WTC11 (cell line): ENCODE measurements around the gene DNAJC25. TPM values are rescaled to one million over a fixed set of nuclear protein-coding genes. Genes with fewer than 3 reads are reported as not detected.

Experiments used
- ATAC-seq: fragments of 200-7000 bp; cut with Tn5 transposase; 2 replicates; pipeline ENCODE4 v1.10.0; 2021; ENCODE audit warnings: mild to moderate bottlenecking, moderate library complexity
- CTCF ChIA-PET: fragments of 300-600 bp; sonication (Branson Sonifier 250); formaldehyde crosslinking; loops from one replicate; lab custom pipeline; 2021; ENCODE audit warnings: antibody characterized with exemption; lab: Charles Lee
- POLR2A ChIA-PET: fragments of 350-600 bp; sonication (Branson Sonifier 250); formaldehyde crosslinking; loops from one replicate; lab custom pipeline; 2021; ENCODE audit warnings: antibody characterized with exemption; lab: Charles Lee
- DNase-seq: peaks from one replicate; pipeline ENCODE4 v3.0.0; 2021; ENCODE audit warnings: low spot score
- H3K27ac Mint-ChIP-seq: 2 replicates; pipeline ENCODE4 v1.8.0; 2021; ENCODE audit warnings: mixed read lengths
- H3K27me3 Mint-ChIP-seq: 2 replicates; pipeline ENCODE4 v1.8.0; 2021; ENCODE audit warnings: low read depth, mild to moderate bottlenecking, moderate library complexity, mixed read lengths
- H3K36me3 Mint-ChIP-seq: 2 replicates; pipeline ENCODE4 v1.8.0; 2021; ENCODE audit warnings: mixed read lengths
- H3K4me1 Mint-ChIP-seq: 2 replicates; pipeline ENCODE4 v1.8.0; 2022; ENCODE audit warnings: mixed read lengths
- H3K4me3 Mint-ChIP-seq: 2 replicates; pipeline ENCODE4 v1.8.0; 2021; ENCODE audit warnings: mild to moderate bottlenecking, moderate library complexity, mixed read lengths
- H3K9me3 Mint-ChIP-seq: 2 replicates; pipeline ENCODE4 v1.8.0; 2021; ENCODE audit warnings: mixed read lengths
- ATF6 ChIP-seq: sonication (generic); formaldehyde crosslinking; IDR thresholded peaks from 2 replicates; pipeline ENCODE4 v1.8.1; 2023; ENCODE audit warnings: mild to moderate bottlenecking, missing genetic modification reagents
- ELF4 ChIP-seq: sonication (generic); formaldehyde crosslinking; IDR thresholded peaks from 2 replicates; pipeline ENCODE4 v1.8.1; 2022; ENCODE audit warnings: low read depth, mild to moderate bottlenecking, moderate library complexity, missing genetic modification reagents
- ETV6 ChIP-seq: sonication (generic); formaldehyde crosslinking; IDR thresholded peaks from 2 replicates; pipeline ENCODE4 v1.8.1; 2022; ENCODE audit warnings: mild to moderate bottlenecking, missing genetic modification reagents
- GABPB1 ChIP-seq: sonication (generic); formaldehyde crosslinking; IDR thresholded peaks from 2 replicates; pipeline ENCODE4 v1.8.1; 2023; ENCODE audit warnings: mild to moderate bottlenecking, missing genetic modification reagents
- IRF1 ChIP-seq: sonication (generic); formaldehyde crosslinking; IDR thresholded peaks from 2 replicates; pipeline ENCODE4 v1.8.0; 2023; ENCODE audit warnings: missing genetic modification reagents
- IRF2 ChIP-seq: sonication (generic); formaldehyde crosslinking; IDR thresholded peaks from 2 replicates; pipeline ENCODE4 v1.8.0; 2022; ENCODE audit warnings: low read depth, missing genetic modification reagents, borderline replicate concordance
- JAZF1 ChIP-seq: fragments of 250-450 bp; sonication (Bioruptor Pico); IDR thresholded peaks from 2 replicates; pipeline ENCODE4 v1.9.0; 2021; ENCODE audit warnings: moderate library complexity, mild to moderate bottlenecking, inconsistent platforms
- JUN ChIP-seq: sonication (generic); formaldehyde crosslinking; IDR thresholded peaks from 2 replicates; pipeline ENCODE4 v1.8.0; 2023; ENCODE audit warnings: mild to moderate bottlenecking, missing genetic modification reagents
- KAT7 ChIP-seq: sonication (generic); formaldehyde crosslinking; IDR thresholded peaks from 2 replicates; pipeline ENCODE4 v1.8.1; 2023; ENCODE audit warnings: missing genetic modification reagents, mild to moderate bottlenecking, borderline replicate concordance
- MXD4 ChIP-seq: fragments of 250-450 bp; sonication (Bioruptor Pico); IDR thresholded peaks from 2 replicates; pipeline ENCODE4 v1.8.0; 2021; ENCODE audit warnings: mild to moderate bottlenecking, moderate library complexity, borderline replicate concordance
- MYBL2 ChIP-seq: sonication (generic); formaldehyde crosslinking; IDR thresholded peaks from 2 replicates; pipeline ENCODE4 v1.8.1; 2023; ENCODE audit warnings: mild to moderate bottlenecking, moderate library complexity, missing genetic modification reagents
- NR1H2 ChIP-seq: sonication (generic); formaldehyde crosslinking; IDR thresholded peaks from 2 replicates; pipeline ENCODE4 v1.9.0; 2021; ENCODE audit warnings: mild to moderate bottlenecking, moderate library complexity, missing genetic modification reagents
- NR2C2 ChIP-seq: sonication (generic); formaldehyde crosslinking; IDR thresholded peaks from 2 replicates; pipeline ENCODE4 v1.8.0; 2022; ENCODE audit warnings: mild to moderate bottlenecking, missing genetic modification reagents
- OVOL2 ChIP-seq: fragments of 250-450 bp; sonication (Bioruptor Pico); IDR thresholded peaks from 2 replicates; pipeline ENCODE4 v1.9.0; 2021; ENCODE audit warnings: mild to moderate bottlenecking, borderline replicate concordance
- SP1 ChIP-seq: sonication (generic); formaldehyde crosslinking; conservative IDR thresholded peaks from 2 replicates; pipeline ENCODE4 v1.8.1; 2022; ENCODE audit warnings: missing genetic modification reagents
- STAT6 ChIP-seq: sonication (generic); formaldehyde crosslinking; conservative IDR thresholded peaks from 2 replicates; pipeline ENCODE4 v1.8.1; 2023; ENCODE audit warnings: mild to moderate bottlenecking, low read depth, missing genetic modification reagents, moderate library complexity
- TP53 ChIP-seq: sonication (generic); formaldehyde crosslinking; IDR thresholded peaks from 2 replicates; pipeline ENCODE4 v1.8.1; 2023; ENCODE audit warnings: mild to moderate bottlenecking, missing genetic modification reagents
- ZNF219 ChIP-seq: sonication (generic); formaldehyde crosslinking; IDR thresholded peaks from 2 replicates; pipeline ENCODE4 v1.8.0; 2023; ENCODE audit warnings: missing genetic modification reagents, mild to moderate bottlenecking, borderline replicate concordance
- total RNA-seq: library from RNA; stranded (reverse); gene quantifications from 3 replicates; pipeline ENCODE4 v1.2.3, GENCODE V29; 2021
- TF ChIP-seq, protein P1 (sequence below): sonication (generic); formaldehyde crosslinking; IDR thresholded peaks from 2 replicates; pipeline ENCODE4 v1.8.0; 2023; ENCODE audit warnings: mild to moderate bottlenecking, missing genetic modification reagents
- TF ChIP-seq, protein P2 (sequence below): fragments of 250-450 bp; sonication (Bioruptor Pico); IDR thresholded peaks from 2 replicates; pipeline ENCODE4 v1.9.0; 2021; ENCODE audit warnings: moderate library complexity, mild to moderate bottlenecking, inconsistent platforms, borderline replicate concordance
- TF ChIP-seq, protein P3 (sequence below): sonication (generic); formaldehyde crosslinking; IDR thresholded peaks from 2 replicates; pipeline ENCODE4 v1.8.1; 2023; ENCODE audit warnings: mild to moderate bottlenecking, missing genetic modification reagents, moderate library complexity

DNAJC25 gene
- total RNA-seq, 1 experiment from 2014 or later: 7.4 TPM

DNA sequence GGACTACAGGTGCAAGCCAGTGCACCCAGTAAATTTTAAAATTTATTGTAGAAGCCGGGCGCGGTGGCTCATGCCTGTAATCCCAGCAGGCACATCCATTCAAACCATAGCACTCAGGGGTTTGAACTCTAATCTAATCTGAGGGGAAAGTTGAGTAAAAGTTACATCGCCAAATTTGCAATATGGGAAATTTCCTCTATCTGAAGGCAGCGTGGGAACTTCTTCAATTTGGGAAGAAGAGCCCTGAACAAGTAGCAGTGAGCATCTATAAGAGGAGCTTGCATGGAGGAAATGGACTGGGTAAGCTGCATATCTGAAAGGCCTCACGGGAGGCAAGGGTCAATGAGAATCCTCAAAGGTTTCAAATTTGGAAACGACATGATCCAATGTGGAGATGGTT lies 2.7 kb upstream of the DNAJC25 start:
- Mint-ChIP-seq H3K36me3 (no peaks in the 10 kb centered on the region; the same call in 1 of the 2 replicates), H3K27ac (no peak overlapping the region), H3K4me3 (no peak overlapping the region), H3K27me3 (no peaks in the 10 kb centered on the region; the same call in 1 of the 2 replicates), H3K4me1 (peaks cover 32% of the 10 kb centered on the region), H3K9me3 (no peaks in the 10 kb centered on the region)
- POLR2A ChIA-PET: no interaction called here
- DNase-seq (no peak), ATAC-seq (no peak)
- TF ChIP-seq KAT7 (CRISPR knock-in tag): no peak
- no peak for TF ChIP-seq MXD4
- no peak for TF ChIP-seq OVOL2 (CRISPR knock-in tag)
- no peak for TF ChIP-seq ELF4 (CRISPR knock-in tag)
- TF ChIP-seq, protein P1, sequence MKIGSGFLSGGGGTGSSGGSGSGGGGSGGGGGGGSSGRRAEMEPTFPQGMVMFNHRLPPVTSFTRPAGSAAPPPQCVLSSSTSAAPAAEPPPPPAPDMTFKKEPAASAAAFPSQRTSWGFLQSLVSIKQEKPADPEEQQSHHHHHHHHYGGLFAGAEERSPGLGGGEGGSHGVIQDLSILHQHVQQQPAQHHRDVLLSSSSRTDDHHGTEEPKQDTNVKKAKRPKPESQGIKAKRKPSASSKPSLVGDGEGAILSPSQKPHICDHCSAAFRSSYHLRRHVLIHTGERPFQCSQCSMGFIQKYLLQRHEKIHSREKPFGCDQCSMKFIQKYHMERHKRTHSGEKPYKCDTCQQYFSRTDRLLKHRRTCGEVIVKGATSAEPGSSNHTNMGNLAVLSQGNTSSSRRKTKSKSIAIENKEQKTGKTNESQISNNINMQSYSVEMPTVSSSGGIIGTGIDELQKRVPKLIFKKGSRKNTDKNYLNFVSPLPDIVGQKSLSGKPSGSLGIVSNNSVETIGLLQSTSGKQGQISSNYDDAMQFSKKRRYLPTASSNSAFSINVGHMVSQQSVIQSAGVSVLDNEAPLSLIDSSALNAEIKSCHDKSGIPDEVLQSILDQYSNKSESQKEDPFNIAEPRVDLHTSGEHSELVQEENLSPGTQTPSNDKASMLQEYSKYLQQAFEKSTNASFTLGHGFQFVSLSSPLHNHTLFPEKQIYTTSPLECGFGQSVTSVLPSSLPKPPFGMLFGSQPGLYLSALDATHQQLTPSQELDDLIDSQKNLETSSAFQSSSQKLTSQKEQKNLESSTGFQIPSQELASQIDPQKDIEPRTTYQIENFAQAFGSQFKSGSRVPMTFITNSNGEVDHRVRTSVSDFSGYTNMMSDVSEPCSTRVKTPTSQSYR (CRISPR knock-in tag): no peak
- TF ChIP-seq IRF2 (CRISPR knock-in tag): no peak
- no peak for TF ChIP-seq NR1H2
- TF ChIP-seq, protein P2, sequence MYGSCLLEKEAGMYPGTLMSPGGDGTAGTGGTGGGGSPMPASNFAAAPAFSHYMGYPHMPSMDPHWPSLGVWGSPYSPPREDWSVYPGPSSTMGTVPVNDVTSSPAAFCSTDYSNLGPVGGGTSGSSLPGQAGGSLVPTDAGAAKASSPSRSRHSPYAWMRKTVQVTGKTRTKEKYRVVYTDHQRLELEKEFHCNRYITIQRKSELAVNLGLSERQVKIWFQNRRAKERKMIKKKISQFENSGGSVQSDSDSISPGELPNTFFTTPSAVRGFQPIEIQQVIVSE (CRISPR knock-in tag): no peak
- CTCF ChIA-PET: interaction anchor here (0.8 kb wide), 1 partner anchor 30 kb away, joined by 3 read pairs; no protein-coding TSS in a partner anchor

- peak overlapping the region; percentile 99 for H3K4me3 Mint-ChIP-seq
- TF ChIP-seq NR1H2 (no peak), ZNF219 (CRISPR knock-in tag) (no peak), JAZF1 (CRISPR knock-in tag) (no peak), JUN (CRISPR knock-in tag) (no peak), IRF1 (CRISPR knock-in tag) (no peak), MYBL2 (CRISPR knock-in tag) (no peak)
- TF ChIP-seq, protein P3, sequence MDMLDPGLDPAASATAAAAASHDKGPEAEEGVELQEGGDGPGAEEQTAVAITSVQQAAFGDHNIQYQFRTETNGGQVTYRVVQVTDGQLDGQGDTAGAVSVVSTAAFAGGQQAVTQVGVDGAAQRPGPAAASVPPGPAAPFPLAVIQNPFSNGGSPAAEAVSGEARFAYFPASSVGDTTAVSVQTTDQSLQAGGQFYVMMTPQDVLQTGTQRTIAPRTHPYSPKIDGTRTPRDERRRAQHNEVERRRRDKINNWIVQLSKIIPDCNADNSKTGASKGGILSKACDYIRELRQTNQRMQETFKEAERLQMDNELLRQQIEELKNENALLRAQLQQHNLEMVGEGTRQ: no peak
- TF ChIP-seq, all 79 proteins: peak for 0
- Mint-ChIP-seq H3K9me3 (no peaks in the 10 kb centered on the region), H3K36me3 (no peaks in the 10 kb centered on the region; the same call in 1 of the 2 replicates), H3K27ac (peak overlapping the region; percentile 98), H3K4me1 (peaks cover 37% of the 10 kb centered on the region), H3K27me3 (no peaks in the 10 kb centered on the region; the same call in 1 of the 2 replicates)
- POLR2A ChIA-PET: interaction anchor here (0.9 to 1.5 kb wide), 3 partner anchors 21 to 32 kb away, joined by 3 to 14 read pairs (median 11); partner anchors contain the start of genes GNG10 and PTGR1
- CTCF ChIA-PET: interaction anchor here (1.1 to 1.8 kb wide), 3 partner anchors 9 to 32 kb away, joined by 8 to 18 read pairs (median 9); partner anchors contain the start of gene PTGR1
- peak; percentile 41 for ATAC-seq
- no peak for DNase-seq
Observed at GRCh38 chr9:111630182-111630963, 761 bp upstream of the DNAJC25 start.

DNA sequence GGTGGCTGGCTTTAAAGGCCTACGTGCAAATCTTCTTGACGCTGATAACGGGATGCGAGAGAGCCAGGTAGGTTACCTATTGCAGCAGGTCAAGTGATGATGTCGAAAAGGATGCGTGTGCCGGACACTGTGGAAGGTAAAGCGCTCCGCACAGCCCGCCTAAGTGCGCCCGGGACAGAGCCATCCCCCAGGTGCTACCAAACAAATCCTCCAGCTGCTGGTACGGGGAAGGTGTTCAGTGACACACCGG lies 245 bp upstream of the DNAJC25 start:
- POLR2A ChIA-PET: interaction anchor here (0.9 to 1.5 kb wide), 3 partner anchors 20 to 31 kb away, joined by 3 to 14 read pairs (median 11); partner anchors contain the start of genes GNG10 and PTGR1
- no peaks in the 10 kb centered on the region; the same call in 1 of the 2 replicates for H3K36me3 Mint-ChIP-seq
- peak; percentile 90; the same call in 1 of the 2 replicates for TF ChIP-seq GABPB1 (CRISPR knock-in tag)
- no peak for TF ChIP-seq ETV6 (CRISPR knock-in tag)
- no peak for TF ChIP-seq STAT6 (CRISPR knock-in tag)
- TF ChIP-seq NR2C2: no peak
- TF ChIP-seq ATF6 (CRISPR knock-in tag): no peak
- no peak for TF ChIP-seq TP53 (CRISPR knock-in tag)
- peak; percentile 87 for TF ChIP-seq SP1

More for the DNA sequence above, 245 bp upstream of the DNAJC25 start:
- H3K4me3 Mint-ChIP-seq: peak overlapping the region; percentile 99
- CTCF ChIA-PET: interaction anchor here (1.1 to 1.8 kb wide), 3 partner anchors 10 to 33 kb away, joined by 8 to 18 read pairs (median 9); partner anchors contain the start of gene PTGR1
- peak; percentile 93 for ATAC-seq
- H3K9me3 Mint-ChIP-seq: no peaks in the 10 kb centered on the region
- H3K4me1 Mint-ChIP-seq: peaks cover 33% of the 10 kb centered on the region
- no peak for DNase-seq
- H3K27me3 Mint-ChIP-seq: no peaks in the 10 kb centered on the region; the same call in 1 of the 2 replicates
- H3K27ac Mint-ChIP-seq: peak overlapping the region; percentile 98
